Erythroblast (primary cell): Measurements from ENCODE around the gene LSM14A.

Experiments
- GATA1 ChIP-seq: IDR thresholded peaks from 2 replicates; pipeline ENCODE4 v1.6.1; 2011; ENCODE audit warnings: low read depth, mild to moderate bottlenecking, control low read depth, low read length, moderate library complexity
- POLR2A ChIP-seq: IDR thresholded peaks from 2 replicates; pipeline ENCODE4 v1.6.1; 2011; ENCODE audit warnings: mild to moderate bottlenecking, low read length

GRCh38 chr19:34191355-34191962 is 19.2 kb downstream of the LSM14A start:
- TF ChIP-seq POLR2A (no peak), GATA1 (no peak)
